HL-60/S4 treated with phorbol 12-myristate 13-acetate at 8.2 ng/mL for 4 days and 3 days (cell line): Measurements from ENCODE around the gene COL26A1.
"Not testable (repeated sequence)": the region's sequence is repeated elsewhere in the genome, so short reads cannot be mapped to it uniquely, and the experiment has no call there.

Source experiments
- in situ Hi-C: fragments of 300-500 bp; cut with MboI; formaldehyde crosslinking; loops from 2 replicates; pipeline ENCODE4 v1.15.0; 2022; ENCODE audit warnings: low sequenced_read_pairs

The COL26A1 gene

DNA sequence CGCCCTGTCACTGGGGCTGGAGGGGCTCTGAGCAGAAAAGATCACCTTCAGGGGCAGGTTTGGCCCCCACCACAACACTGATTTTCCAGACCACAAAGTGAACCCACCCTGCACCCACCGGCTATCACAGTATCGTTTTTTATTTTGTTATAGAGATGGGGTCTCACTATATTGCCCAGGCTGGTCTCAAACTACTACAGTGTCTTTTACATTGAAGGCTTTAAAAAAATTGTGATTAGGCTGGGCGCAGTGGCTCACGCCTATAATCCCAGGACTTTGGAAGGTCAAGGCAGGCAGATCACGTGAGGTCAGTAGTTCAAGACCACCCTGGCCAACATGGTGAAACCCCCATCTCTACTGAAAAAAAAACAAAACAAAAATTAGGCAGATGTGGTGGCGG, 125.1 kb downstream of the COL26A1 start:
- in situ Hi-C loops, result no loop called here

GRCh38 chr7:101488826-101489572, 126.3 kb downstream of the COL26A1 start:
- in situ Hi-C loops, result no loop called here

GRCh38 chr7:101490439-101490838, 127.8 kb downstream of the COL26A1 start:
- in situ Hi-C loops, result not testable (repeated sequence)

GRCh38 chr7:101491442-101491841, 128.8 kb downstream of the COL26A1 start:
- in situ Hi-C loops, result not testable (repeated sequence)

DNA sequence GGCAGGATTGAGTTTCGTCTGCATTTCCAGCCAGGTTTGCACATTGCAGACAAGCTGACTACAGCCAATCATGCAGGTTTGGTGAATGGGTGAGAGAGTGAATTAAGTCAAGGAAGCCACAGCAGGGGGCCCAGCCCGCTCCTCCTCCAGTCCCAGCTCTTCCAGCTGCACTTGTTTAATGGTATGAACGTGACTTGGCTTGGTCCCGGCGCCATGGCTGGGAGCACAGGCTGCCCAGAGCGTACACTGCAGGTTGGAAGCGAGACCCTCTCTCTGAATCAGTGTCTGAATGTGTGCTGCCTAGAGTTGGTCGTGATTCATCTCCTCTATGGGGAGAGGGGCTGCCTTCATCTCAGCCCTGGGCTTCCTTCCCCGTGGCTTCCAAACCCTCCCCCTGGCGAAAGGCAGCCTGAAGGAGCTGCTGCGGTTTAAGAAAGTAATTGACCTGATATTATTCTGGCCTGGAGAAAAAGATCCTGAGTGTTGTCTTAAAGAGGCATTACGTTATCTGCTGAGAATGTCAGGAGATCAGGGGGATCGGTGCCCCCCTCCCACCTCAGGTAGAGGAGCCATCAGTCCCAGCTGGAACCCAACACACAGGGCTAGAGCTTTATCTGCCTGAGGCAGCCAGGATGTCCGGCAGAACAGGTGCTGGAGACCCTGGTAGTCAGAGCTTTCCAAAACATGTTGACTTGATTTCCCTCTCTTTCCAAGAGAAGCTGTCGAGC, 132.1 kb downstream of the COL26A1 start:
- in situ Hi-C loops, result no loop called here

DNA sequence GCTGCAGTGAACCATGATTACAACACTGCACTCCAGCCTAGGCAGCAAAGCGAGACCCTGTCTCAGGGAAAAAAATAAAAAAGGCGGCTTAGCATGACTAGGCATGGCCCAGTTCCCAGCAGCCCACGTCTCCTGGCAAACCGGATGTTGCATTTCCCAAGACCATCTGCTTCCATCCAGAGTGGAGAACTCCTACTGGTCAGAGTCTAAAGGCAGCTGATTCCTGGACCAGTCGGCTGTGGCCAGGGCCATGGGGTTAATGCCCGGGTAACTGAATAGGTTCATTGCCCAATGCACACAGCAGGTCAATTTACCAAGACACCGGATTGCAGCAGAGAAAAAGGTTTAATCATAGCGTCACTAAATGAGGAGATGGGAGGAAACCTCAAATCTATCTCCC, 133.3 kb downstream of the COL26A1 start:
- in situ Hi-C loops, result no loop called here

DNA sequence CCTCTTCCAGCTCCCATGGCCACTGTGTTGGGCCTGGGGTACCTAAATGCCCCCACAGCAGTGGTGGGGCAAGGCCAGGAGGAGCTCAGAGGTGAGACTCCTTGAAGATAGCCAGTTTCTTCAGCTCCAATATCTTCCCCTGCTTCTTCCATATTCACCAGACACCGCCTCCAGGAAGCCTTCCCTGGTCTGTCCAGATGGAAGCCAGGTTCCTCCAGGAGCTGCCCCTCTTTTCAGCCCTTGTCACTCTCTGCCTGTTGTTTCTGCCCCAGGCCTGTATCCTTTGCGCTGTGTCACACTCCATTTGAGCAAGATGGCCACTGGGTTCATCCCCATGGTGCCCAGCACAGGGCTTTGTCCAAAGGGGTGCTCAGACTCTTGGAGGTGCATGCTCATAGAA, 138.7 kb downstream of the COL26A1 start:
- in situ Hi-C loops, result no loop called here

- in situ Hi-C loops, result no loop called here
Measured at GRCh38 chr7:101502466-101503098, 139.9 kb downstream of the COL26A1 start.

DNA sequence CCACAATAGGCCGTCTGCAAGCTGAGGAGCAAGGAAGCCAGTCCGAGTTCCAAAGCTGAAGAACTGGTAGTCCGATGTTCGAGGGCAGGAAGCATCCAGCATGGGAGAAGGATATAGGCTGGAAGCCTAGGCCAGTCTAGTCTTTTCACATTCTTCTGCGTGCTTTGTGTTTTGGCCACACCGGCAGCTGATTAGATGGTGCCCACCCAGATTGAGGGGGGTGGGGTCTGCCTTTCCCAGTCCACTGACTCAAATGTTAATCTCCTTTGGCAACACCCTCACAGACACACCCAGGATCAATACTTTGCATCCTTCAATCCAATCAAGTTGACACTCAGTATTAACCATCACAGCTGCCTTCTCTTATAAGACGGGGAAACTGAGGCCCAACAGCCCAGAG, 142.8 kb downstream of the COL26A1 start:
- in situ Hi-C loops, result not testable (repeated sequence)

- in situ Hi-C loops, result no loop called here
Measured at GRCh38 chr7:101506531-101506930, 143.9 kb downstream of the COL26A1 start.

- in situ Hi-C loops, result no loop called here
Measured at GRCh38 chr7:101507327-101507726, 144.7 kb downstream of the COL26A1 start.

DNA sequence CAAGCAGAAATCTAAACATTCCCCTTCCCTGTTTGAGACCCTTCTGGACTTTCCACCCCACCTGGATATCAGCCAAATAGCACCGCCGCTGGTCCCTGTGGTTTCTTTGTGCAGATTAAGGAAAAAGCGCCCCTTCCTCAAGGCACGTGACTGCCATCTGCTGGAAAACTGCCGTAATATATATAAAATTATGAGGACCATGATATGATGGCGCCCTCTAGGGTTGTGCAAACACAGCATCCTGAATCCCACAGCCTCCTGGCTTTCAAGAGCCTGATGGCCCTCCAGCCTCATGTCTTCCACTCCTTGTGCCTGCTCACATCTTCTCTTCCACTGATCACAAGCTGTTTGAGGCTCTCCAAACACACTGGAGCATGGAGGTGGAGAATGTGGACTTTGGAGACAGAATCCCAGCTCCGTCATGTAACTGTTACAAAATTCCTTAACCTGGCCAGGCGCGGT, 145.1 kb downstream of the COL26A1 start:
- in situ Hi-C loops, result no loop called here

DNA sequence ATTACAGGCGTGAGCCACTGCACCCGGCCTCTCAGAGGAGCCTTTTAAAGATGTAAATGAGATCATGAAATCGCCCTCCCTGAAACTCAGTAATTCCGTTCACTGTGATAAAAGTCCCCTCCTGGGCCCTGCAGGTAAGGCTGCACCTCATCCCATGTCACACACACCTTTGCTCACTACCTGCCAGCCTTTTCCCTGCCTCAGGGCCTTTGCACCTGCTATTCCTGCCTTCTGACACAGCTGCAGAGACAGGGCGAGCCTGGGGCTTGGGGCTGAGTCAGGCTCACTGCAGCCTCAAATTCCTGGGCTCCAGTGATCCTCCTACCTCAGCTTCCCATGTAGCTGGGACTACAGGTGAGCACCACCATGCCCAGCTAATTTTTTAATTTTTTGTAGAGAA, 147.6 kb downstream of the COL26A1 start:
- in situ Hi-C loops, result no loop called here

DNA sequence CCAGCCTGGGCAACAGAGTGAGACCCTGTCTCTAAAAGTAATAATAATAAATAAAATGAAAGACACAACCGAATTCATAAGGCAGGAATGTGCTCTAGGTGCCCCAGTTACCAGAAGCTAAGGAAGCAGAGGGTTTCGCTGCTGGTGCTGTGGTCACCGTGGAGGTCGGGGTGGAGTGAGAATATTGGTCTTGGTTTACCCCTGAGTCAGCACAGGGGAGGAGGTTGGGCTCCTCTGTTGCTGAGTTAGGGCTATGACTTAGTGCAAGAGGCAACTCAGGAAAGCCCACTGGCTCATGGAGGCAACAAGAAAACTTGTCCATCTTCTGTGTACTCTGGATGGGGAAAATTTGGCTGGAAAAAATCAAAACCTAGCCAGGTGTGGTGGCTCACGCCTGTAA, 149.3 kb downstream of the COL26A1 start:
- in situ Hi-C loops, result no loop called here

DNA sequence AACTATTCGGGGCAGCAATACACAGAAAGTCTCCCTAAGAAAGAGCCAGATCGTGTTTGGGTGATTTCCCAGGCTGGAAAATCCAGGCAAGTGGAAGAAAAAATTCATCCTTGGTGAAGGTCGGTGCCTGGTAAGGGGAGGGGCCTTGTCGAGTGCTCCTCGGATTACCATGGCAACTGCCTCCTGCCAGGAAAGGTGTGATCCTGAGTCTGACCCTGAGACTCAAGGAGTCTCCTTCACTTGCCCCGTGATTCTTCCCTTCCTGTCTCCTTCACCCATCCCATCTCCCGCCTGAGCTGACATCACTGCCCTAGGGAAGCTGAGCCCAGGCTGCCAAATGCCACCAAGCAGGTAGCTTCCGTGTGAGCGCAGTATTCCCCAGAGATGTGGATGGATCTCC, 154.2 kb downstream of the COL26A1 start:
- in situ Hi-C loops, result no loop called here

- in situ Hi-C loops, result no loop called here
Measured at GRCh38 chr7:101517304-101517703, 154.6 kb downstream of the COL26A1 start.

DNA sequence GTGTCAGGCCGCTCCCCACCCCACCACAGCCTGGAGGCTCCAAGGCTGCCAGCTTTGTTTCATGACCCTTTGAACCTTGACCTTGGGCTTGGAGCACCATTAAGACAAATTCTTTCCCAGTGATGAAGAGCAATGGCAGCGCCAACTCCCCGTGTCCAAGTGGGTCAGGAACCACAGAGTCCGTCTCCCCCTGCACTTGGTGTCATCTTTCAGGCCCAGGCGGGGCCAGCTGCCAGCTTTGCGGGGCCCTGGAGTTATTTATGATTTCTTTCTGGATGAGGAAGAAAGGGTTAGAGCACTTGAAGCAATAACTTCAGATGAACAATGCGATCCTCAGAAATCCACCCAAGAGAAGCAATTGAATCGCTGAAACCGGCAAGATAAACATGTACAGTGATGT, 155.7 kb downstream of the COL26A1 start:
- in situ Hi-C loops, result no loop called here

DNA sequence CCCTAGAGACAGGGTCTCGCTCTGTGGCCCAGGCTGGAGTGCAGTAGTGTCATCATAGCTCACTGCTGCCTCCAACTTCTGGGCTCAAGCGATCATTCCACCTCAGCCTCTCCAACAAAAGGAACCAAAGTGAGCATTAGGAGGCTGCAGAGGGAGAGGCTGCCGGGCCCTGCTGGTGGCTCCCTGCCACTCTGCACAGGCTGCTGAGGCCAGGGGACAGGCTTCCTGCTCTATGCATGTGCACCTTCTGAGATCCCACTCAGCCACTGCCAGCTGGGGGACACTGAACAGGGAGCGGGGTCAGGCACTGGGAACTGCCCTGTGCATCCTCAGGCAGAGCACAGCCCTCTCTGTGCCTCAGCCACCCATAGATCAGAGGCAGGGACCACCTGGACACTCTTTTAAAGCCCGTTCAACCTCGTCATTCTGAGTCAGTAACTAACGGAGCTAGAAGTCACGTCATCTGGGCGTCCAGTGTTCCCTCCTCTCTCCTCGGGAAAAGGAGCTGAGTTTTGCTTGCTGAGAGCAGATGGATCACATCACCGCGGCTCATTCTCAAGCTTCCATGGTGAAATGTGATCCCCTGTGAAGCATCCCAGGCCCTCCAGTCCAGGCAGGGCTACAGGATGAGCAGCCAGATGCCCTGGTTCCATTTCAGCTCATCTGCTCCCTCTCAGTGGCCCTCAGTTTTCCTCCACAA, 156.8 kb downstream of the COL26A1 start:
- in situ Hi-C loops, result no loop called here

GRCh38 chr7:101521430-101521925, 158.8 kb downstream of the COL26A1 start:
- in situ Hi-C loops, result no loop called here

DNA sequence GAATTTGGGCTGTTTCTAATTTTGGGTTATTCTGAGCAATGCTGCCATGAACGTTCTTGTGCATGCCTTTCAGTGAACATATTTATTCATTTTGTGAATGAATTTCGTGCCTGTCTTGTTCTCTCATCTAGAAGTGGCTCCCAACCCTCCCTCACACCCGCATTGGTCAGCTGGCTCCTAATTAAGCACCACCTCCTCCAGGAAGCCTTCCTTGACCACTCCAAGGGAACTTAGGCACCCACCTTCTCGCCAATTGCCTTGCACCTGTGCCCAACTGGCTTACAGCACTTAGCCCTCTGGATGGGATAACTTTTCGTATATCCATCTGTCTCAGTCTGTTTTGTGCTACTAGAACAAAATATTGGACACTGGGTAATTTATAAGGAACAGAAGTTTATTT, 159.3 kb downstream of the COL26A1 start:
- in situ Hi-C loops, result no loop called here
